ENCODE measurements around the gene LRP1.

- no peak for TF ChIP-seq POLR2AphosphoS5 (IDR thresholded peaks at IDR 0.05)
- no peak for TF ChIP-seq POLR2A (IDR thresholded peaks at IDR 0.05)
- TF ChIP-seq CTCF (IDR thresholded peaks at IDR 0.05) = no peak
Measured at GRCh38 chr12:57195611-57196371, 67.5 kb downstream of the LRP1 start.

All from gastroesophageal sphincter (tissue), 3 donors.